ENCODE measurements around the gene LRRC10.

LRRC10 gene

DNA sequence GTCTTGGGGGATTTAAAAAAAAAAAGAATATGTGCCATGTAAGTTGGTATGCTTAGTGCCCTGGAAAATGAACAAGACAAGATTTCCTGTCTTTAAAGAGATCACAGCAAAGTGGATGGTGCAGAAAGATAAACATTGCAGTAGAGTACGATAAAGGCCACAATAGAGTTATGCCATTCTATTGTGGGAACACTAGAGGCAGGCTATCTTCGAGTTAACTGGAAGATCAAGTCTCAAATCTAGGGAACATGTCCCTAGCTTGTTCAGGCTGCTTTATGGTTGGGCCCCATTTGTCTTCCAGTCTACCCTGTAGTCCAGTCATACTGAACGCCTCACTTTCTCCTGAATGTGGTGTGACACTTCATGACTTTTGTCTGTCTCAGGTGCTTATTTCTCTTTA is 44.1 kb downstream of the LRRC10 start:
- no peak for DNase-seq

DNA sequence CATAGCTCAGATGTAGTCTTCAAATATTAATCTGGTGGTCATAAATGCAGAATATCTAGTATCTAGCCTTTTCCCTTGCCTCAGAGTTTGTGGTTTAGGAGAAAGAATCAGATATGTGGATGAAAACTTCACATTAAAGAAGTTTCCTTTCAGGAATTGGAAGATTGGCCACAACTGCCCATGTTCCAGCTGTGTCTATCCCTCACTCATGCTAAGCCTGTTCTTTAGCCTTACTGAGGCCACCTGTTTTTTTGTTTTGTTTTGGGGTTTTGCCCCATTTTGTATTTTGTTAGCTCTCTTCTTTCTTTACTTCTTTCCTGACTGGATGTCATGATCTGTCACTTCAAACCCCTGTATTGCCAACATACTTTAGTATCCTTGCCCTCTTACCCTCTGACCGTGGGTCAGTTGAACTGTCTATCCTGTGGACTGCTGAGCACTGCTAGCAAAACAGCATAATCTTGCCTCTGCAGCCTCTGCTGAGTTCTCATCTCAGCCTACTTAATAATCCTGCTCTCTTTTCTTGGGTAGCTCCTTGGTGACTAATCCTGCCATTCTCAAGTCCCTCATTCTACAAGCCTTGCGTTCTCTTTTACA is 47.4 kb downstream of the LRRC10 start:
- DNase-seq: no peak
